Erythroblast (primary cell): ENCODE data around the gene APEX2.
A peak's percentile ranks its signal among the peaks of the same experiment; 100 is the strongest.
"Not testable (repeated sequence)": the region's sequence is repeated elsewhere in the genome, so short reads cannot be mapped to it uniquely, and the experiment has no call there.

Experiments
- DNase-seq, 2 experiments: peaks; one replicate each; lab custom pipeline; 2025; lab: John Stamatoyannopoulos, UW
- GATA1 ChIP-seq: IDR thresholded peaks from 2 replicates; pipeline ENCODE4 v1.6.1; 2011; ENCODE audit warnings: low read depth, mild to moderate bottlenecking, control low read depth, low read length, moderate library complexity
- POLR2A ChIP-seq: IDR thresholded peaks from 2 replicates; pipeline ENCODE4 v1.6.1; 2011; ENCODE audit warnings: mild to moderate bottlenecking, low read length

Gene APEX2, protein sequence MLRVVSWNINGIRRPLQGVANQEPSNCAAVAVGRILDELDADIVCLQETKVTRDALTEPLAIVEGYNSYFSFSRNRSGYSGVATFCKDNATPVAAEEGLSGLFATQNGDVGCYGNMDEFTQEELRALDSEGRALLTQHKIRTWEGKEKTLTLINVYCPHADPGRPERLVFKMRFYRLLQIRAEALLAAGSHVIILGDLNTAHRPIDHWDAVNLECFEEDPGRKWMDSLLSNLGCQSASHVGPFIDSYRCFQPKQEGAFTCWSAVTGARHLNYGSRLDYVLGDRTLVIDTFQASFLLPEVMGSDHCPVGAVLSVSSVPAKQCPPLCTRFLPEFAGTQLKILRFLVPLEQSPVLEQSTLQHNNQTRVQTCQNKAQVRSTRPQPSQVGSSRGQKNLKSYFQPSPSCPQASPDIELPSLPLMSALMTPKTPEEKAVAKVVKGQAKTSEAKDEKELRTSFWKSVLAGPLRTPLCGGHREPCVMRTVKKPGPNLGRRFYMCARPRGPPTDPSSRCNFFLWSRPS

DNA sequence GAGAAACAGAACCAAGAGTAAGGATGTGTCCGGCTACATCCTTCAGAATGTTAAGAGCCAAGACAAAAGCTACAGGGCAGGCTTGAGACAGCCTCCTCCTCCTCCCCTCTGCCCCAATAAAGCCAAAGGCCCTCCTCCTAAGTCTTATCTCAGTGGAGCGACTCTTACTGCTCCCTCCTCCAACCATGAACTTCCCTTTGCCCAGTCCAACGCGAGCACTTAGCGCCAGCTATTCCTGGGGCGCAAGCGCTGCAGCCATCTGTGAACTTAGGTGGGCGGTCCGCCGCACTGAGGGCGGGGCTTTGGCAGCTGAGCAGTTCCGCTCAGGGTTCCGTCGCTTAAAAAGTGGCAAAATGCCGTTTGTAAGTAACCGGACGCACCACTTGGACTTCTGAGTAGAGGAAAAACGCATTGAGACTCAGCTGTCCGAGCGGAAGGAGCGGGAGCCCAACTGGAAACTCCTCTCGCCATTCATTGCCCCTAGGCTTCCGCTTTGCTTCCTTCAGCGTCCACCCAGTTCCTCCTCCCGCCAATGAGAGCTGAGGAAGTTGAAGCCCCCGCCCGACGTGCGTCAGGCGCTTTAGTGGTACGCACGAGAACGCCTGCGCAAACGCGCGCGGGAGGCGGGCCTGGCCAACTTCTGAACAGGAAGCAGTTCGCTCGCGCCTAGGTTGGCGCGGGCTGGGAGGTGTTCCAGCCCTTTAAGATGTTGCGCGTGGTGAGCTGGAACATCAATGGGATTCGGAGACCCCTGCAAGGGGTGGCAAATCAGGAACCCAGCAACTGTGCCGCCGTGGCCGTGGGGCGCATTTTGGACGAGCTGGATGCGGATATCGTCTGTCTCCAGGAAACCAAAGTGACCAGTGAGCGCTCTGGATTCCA is at the start of gene APEX2:
Gene APEX2, plus strand, starts transcription at position 647 of the 882 bp plus-strand sequence. Its CDS starts 60 bp downstream, at position 707.
- TF ChIP-seq GATA1 (no peak), POLR2A (peak; percentile 94)
- peak; percentile 94 for DNase-seq

DNA sequence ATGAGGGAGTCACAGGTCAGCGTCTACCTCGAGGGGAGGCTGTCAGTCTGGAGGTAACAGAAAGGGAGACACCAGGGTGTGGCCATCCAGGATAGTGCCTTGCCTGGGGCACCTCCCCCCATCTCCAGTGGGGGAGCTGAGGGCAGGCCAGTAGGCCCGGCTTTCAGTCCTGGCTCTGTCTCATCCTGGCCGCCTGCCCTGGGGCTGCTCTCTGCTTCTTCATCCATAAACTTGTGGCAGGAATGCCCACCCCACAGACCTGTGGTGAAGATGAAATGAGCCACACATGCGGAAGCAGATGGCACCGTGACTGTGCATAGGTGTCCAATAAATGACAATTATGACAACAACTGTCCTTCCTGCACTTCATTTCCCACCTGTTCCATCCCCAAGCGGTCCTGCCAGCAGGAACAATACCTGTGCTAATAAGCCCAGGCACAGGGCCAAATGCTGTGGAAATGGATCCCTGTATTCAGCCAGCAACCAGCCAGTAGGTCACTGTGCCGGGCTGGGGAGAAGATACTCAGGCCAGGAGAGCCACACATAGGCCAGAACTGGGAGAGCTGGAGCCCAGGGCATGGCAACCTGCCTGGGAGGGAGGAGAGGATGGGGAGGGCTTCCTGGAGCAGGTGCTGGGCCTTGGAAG is 49.3 kb upstream of the APEX2 start:
- TF ChIP-seq POLR2A = no peak
- no peak for TF ChIP-seq GATA1
- DNase-seq = no peak

DNA sequence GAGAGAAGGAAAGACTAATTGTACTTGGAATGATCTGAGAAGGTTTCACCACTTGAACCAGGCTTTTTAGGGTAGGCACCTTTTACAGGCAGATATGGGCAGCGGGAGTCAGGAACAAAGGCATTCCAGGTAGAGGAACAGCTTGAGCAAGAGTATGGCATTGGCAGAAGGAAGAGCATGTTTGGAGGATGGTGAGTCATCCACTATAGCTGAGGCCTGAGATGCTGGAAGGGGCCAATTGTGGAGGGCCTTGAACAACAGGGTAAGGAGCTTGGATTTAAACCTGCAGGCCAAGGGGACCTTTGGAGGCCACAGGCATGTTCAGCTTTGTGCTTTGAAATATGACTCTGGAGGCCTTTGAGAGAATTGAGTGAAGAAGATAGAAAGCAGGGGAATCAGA is 38.4 kb upstream of the APEX2 start:
- DNase-seq = no peak
- no peak for TF ChIP-seq POLR2A
- TF ChIP-seq GATA1 = no peak

DNA sequence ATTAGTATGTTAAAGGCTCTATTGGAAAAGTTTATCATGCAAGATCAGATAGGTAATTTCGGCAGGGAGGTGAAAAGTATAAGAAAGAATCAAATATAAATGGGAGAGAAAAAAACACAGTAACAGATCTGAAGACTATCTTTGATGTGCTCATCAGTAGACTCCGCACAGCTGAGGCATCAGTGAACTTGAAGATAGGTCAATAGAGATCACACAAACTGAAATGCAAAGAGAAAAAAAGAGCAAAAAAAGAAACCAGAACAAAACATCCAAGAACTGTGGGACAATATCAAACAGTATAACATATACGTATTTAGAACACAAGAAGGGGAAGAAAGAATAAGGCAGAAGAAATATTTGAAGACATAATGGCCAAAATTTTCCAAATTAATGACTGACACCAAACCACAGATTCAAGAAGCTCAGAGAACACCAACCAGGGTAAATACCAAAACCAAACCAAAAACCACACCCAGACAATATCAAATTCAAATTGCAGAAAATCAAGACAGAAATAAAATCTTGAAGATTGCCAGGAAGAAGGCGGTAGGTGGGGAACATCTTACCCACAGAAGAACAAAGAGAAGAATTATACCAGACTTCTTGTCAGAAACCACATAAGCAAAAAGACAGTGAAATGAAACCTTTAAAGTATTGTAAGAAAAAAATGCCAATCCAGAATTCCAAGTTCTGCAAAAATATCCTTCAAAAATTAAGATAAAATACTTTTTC is 35.2 kb upstream of the APEX2 start:
- TF ChIP-seq POLR2A = no peak
- TF ChIP-seq GATA1 = no peak

DNA sequence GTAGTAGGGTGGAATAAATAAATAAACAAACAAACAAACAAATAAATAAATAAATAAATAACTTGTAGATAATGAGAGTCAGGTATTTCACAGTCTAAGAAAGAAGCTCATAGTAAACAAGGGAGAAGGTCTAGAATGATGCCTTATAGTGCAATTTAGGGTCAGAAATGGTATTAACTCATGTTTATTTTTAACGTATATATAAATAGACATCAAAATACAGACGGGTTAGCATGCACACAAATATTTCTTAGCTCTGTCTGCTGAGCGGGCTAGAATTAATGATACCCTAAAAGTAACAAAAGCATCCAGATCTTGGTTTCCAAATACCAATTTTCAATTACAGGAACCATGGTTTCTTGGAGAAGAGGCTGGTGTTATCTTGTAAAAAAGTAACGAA is 22.8 kb upstream of the APEX2 start:
- no peak for DNase-seq
- TF ChIP-seq GATA1 = no peak
- TF ChIP-seq POLR2A = no peak

More for the DNA sequence above, 35.2 kb upstream of the APEX2 start:
- no peak for DNase-seq

DNA sequence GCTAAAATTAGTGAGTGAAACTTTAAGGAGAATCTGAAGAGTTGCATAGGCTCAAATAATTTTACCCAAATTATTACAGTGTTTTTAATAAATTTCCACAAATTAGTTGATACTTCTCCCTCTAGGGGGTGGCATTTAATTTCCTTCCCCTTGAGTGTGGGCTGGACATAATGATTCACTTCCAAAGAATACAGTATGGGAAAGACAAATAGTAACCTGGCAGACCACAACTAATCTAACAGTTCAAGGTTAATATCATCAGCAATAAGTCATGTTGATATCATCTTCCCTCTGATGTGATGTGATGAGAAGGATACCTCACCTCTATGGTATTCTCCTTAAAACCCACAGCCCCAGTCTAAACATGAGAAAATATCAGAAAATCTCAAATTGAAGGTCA is 21.7 kb upstream of the APEX2 start:
- DNase-seq = no peak
- TF ChIP-seq GATA1 = no peak
- TF ChIP-seq POLR2A = no peak

DNA sequence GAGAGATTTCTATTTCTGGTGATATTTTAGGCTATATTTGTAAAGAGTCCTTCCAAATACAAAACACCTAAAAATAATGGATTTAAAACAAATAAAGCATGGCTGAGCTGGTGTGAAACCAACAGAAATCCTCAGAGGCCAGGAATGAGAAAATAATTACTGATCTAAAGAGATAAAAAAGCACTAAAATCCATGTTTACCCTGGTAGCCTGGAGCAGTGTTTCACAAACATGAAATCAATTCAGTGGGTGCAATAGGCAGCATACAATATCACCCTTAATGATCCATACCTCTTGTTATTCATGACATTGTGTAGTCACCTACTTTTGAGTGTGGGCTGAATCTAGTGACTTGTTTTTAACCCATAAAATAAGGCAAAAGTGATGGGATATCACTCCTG is 20.7 kb upstream of the APEX2 start:
- no peak for TF ChIP-seq GATA1
- no peak for TF ChIP-seq POLR2A
- no peak for DNase-seq

DNA sequence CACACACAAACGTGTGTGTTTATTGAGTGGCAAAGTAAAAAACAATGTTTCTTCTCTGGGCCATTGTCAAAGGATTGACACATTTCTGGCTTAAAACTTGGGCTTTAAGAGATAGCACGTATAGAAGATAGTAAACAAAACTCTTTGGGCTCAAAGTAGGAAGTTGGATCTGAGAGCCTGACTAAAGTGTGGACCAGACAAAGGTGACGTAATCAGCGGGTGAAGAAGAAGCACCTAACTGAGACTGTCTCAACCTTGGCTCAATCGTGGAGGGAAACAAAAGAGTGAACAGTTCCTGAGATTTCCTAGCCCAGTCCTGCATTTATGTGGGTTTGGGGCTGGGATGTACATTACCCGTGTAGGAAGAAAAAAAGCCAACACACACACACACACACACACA is 19.8 kb upstream of the APEX2 start:
- TF ChIP-seq GATA1 (no peak), POLR2A (no peak)
- no peak for DNase-seq

DNA sequence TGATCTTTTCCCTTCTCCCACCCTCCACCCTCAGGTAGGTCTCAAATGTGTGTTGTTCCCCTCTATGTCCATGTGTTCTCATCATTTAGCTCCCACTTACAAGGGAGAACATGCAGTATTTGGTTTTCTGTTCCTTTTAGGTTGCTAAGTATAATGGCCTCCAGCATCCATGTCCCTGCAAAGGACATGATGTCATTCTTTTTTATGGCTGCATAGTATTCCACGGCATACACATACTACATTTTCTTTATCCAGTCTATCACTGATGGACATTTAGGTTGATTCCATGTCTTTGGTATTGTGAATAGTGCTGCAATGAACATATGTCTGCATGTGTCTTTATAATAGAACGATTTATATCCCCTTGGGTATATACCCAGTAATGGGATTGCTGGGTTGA is 16.9 kb upstream of the APEX2 start:
- not testable (repeated sequence) for DNase-seq

DNA sequence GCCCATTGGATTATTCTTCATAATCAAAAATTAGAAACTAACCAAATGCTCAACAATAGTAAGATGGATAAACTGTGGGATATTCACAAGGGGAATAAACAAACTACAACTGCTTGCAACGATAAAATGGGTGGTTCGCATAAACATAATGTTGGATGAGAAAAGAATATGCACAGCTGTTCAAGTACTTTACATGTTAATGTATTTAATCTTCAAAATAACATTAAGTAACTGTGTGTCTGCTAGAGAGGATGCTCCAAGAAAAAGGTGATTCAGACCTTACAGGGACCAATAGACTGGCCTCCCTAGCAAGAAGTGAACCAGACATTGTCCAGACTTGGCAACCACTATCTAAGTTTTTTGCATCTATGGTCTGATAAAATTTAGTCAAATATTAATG is 8.5 kb upstream of the APEX2 start:
- TF ChIP-seq GATA1 (no peak), POLR2A (no peak)
- DNase-seq = no peak

DNA sequence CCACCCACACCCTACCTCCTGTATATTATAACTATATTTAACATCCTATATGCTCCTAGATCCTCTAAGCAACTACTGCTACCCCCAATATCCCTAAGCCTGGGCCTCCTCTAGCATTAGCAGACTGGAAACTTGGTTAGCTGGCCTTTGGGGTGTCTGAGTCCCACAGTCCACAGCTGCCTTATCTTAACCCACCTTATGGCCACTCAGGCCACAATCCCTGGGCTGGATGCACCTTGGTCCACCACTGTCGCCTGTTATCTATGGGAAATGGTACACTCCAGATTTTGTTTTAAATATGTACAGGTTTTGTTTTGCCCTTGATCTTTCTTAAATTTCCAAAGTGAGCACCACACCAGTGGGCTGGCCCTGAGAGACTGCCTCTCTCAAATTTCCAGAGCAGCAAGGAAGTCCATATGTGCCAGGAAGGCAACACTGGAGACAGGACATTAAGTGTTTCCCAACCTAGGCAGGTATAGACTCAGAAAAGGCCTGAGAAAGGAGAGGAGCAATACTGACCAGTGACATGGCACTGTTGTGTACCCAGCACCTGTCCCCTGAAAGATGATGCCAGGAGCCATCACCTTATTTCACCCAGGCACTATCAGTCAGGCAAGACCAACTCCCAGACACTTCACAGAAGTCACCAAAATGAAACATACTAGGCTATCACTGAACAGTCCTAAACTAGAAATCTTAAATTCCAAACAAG is 7.1 kb upstream of the APEX2 start:
- DNase-seq = peak; percentile 20 to 70
- TF ChIP-seq GATA1 = no peak
- no peak for TF ChIP-seq POLR2A

DNA sequence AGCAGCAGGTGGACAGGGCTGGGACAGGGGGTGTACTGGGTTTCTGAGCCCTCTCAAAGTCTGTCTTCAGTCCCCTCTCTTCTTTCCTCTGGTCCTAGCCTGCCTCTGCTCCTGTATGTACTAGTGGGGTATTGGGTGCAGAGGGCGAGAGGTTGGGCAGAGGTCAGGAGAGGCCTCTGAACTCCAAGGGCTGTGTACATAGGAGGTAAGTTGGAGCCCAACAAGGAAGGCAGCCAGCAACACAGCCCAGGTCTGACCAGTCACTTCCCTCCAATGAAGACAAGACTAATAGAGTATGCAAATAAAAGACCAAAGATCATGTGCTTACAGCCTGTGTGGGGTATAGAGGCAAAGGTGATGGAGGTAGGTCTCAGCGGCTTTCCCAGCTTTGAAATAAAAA is 6.1 kb upstream of the APEX2 start, which contains the start of gene PFKFB1:
Gene PFKFB1, minus strand, starts transcription at position 90 of the 400 bp plus-strand sequence. CDS start 181 bp downstream, outside the sequence.
- no peak for TF ChIP-seq GATA1
- no peak for TF ChIP-seq POLR2A
- DNase-seq = no peak
